GM18517 (cell line): ENCODE data around the gene MAN1C1.

Experiments used
- ATAC-seq: cut with Tn5 transposase; IDR thresholded peaks from one replicate; pipeline ENCODE4 v1.9.1; 2021; ENCODE audit warnings: mild to moderate bottlenecking, moderate library complexity; ENCODE audit not compliant: unreplicated experiment

Gene MAN1C1

DNA sequence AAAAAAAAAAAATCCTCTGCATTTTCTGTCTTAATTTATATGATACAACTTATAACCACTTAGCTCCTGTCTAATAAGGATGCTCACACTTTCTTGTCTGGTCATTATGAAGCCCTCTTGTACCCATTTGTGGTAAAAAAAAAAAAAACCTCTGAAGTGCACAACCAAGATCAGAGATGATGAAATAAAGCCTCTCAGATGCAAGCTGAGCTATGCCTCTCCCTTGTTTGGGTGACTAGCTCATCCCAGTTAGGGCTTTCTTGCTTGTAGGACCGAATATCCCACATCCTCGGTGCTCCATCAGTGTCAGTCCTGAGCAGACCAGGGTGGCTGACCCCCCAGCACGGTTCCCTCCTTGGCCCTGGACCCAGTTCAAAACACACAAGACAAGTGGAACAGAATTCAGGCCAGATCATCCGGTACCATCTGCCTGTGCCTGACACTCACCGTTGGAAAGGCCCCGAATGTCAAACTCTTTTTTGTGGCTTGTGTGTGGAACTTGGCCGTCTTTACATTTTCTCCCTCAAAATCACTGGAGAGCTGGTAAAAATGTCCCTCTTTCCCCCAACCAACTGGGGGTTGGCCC lies 177.1 kb downstream of the MAN1C1 start:
- ATAC-seq = no peak

DNA sequence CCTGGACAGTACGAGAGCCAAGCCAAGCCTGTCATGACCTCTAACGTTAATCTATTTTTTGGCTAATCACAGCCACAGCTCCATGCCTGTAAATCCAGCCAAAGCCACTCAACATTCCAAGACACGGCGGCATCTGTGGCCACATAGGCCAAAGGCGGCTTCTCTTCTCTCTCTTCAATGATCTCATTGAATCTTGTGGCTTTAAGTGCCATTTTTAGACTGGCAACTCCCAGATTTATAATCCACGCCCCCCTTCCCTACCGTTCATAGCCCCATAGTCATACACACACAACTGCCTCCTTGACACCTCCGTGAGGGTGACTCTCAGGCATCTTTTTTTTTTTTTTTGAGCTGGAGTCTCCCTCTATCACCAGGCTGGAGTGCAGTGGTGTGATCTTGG lies 177.7 kb downstream of the MAN1C1 start:
- ATAC-seq = no peak

DNA sequence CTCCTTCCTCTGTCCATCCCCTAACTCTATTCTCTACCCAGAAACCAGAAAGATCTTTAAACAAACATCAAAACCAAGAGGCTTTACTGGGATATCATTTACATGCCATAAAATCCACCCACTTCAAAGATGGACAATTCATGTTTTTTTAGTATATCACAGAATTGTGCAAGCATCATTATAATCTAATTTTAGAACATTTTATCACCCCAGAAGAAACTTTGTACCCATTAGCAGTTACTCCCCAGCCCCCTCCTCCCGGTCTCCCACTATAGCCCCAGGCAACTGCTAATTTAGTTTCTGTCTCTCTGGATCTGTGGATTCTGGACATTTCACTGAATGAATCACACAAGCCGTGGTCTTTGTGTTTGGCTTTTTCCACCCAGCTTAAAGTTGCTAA lies 178.6 kb downstream of the MAN1C1 start:
- no peak for ATAC-seq

DNA sequence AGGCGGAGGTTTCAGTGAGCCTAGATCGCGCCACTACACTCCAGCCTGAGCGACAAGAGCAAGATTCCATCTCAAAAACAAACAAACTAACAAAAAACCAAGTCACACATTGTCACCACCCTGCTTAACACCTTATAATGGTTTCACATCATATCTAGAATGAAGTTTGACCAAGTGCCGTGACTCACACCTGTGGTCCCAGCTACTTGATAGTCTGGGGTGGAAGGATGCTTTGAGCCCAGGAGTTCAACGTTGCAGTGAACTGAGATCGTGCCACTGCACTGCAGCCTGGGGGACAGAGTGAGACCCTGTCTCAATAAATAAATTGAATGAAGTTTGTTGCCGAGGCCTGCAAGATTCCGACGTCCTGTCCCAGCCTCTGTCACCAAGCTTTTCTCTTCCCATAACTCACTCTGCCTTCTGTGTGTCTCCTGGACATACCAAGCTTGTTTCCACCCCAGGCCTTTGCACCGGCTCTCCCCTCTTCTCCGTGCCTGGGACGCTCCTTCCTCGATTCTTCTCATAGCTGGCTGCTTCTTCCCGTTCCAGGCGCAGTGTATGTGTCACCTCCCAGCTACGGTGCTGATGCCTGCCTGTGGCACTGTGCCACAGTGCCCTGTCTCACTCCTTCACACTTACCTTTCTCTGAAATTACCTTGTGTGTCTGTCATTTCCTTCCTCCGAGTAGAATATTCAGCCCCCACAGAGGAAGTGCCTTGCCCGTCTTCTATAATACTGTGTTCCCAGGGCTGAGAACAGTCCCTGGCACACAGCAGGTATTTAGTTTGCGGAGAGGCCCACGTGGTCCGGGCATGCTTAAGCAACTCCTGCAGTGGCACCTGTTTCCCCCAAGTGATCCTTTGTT lies 179.6 kb downstream of the MAN1C1 start:
- ATAC-seq = no peak

DNA sequence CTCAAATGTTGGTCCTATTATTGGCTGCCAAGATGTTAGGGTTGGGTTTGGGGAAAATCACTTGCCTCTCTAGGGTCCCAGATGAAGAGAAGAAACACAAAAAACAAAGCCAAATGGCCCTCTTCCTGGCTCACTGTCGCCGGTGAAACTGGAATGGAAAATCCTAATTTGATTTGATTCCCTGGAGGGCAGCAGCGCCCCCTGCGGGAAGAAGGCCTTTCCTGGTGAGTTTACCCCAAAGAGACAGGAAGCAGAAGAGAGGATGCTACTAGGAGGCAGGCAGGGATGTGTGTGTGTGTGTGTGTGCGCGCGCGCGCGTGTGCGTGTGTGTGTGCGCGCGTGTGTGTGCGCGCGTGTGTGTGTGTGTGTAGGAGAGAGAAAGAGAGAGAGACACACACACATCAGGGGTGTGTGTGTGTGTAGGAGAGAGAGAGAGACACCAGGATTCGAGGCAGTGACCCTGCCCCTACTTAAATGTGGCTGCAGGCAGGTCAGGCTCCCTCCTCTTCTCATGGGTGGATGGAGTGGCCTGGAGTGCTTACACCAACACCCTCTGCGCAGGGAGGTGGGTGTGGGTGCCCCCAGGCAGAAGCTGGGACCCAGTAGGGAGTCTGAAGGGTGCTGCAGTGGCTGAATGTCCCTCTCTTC lies 180.3 kb downstream of the MAN1C1 start:
- no peak for ATAC-seq

DNA sequence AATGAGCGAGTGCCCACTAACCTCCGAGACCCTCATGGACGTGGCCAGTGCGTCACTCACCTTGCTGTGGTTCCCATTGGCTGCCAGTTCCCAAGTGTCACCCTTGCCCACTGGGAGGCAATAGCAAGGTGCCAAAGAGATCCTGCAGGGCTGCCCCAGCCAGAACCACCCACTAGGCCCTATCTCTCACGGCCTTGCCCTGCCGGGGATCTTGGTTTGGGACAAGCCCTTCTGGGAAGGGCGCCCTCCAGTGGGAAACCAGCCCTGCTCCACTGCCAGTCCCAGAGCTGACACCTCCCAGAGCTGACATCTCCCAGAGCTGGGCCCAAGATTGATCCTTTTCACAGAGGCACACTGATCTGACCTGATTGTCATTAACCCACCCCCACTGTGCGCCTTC lies 181.3 kb downstream of the MAN1C1 start:
- no peak for ATAC-seq

DNA sequence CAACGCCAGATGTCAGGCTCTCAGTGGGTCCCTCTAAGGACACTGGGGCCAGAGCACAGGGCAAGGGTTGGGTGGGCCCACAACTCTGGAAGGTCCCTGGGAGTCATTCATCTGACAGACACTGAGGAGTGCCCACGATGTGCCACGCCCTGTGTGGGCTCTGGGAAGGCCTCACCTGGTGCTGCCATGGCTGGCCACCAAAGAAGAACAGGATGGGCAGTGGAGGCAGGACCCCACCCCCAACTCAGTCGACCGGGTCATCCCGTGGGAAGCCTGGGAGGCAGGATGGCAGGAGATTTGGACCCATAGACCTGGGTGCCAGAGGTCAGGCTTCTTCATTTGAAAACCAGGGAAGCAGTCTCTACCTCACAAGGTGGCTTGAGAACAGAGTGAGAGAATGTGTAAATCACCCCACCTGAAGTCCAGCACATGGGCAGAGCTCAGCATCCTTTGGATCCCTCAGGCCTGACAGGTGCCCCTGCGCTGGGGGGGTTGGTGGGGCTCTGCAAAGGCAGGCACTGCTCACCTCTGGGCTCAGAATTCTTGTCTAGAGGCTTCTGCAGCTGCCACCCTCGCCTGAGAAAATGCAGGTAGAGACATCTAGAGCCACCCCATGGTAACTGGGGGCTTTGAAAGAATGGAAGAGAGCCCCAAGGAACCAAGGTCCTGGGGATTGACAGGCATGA lies 182.2 kb downstream of the MAN1C1 start:
- ATAC-seq = no peak

DNA sequence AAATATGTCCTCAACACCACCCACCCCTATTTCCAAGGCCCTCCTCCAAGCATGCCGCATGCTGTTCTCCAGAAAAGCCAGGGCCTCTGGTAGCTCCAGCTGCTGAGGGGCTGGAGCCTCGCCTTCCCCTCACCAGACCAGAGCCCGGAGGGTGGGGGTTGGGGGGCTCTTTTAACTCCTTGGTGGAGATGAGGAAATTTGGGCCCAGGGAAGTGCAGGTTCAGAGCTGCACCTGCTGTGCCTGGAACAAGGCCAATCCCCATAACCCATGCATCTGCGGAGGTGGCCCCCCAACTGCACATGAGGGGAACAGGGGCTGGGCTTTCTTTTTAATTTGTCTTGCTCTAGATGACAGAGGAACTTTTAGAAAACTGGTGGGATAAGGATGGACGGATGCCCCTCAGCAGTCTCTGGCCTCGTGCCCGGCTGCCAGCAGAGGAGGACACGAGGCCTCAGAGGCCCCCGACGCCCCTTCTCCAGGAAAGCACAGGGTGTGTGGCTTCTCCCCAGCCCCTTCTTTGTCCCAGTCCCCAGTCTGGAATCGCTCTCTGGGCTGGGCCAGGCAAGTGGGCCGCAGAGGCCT lies 182.9 kb downstream of the MAN1C1 start:
- ATAC-seq = no peak

DNA sequence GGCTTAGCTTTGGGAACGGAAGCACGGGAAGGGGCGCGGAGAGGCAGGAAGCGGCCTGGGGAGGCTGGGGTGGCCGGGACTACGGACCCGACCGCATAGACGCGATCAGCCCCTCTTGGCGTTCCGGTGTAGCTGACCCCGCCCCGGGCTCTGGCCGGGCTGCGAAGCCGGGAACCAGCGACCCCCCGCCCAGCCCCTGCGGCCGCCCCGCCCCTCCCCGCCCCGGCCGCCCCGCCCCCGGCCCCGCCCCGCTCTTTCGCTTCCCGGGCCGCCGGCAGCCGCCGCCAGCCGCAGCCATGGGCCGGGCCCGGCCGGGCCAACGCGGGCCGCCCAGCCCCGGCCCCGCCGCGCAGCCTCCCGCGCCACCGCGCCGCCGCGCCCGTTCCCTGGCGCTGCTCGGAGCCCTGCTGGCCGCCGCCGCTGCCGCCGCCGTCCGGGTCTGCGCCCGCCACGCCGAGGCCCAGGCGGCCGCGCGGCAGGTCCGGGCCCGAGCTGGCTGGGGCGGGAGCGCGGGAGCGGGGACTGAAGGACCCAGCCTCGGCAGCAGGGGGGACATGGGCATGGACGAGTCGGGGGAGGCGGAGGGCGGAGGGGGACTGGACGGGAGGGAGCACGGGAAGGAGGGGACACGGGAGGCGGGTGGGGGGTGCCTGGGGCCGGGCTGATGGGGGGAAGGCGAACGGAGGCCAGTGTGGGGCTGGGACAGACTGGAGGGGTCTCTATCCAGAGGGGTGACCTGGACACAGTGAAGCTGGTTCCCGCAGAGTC lies 183.5 kb downstream of the MAN1C1 start, which contains the start of gene SELENON:
Gene SELENON, plus strand, starts transcription at position 259 of the 768 bp plus-strand sequence. Its CDS starts 38 bp downstream, at position 297.
- no peak for ATAC-seq

DNA sequence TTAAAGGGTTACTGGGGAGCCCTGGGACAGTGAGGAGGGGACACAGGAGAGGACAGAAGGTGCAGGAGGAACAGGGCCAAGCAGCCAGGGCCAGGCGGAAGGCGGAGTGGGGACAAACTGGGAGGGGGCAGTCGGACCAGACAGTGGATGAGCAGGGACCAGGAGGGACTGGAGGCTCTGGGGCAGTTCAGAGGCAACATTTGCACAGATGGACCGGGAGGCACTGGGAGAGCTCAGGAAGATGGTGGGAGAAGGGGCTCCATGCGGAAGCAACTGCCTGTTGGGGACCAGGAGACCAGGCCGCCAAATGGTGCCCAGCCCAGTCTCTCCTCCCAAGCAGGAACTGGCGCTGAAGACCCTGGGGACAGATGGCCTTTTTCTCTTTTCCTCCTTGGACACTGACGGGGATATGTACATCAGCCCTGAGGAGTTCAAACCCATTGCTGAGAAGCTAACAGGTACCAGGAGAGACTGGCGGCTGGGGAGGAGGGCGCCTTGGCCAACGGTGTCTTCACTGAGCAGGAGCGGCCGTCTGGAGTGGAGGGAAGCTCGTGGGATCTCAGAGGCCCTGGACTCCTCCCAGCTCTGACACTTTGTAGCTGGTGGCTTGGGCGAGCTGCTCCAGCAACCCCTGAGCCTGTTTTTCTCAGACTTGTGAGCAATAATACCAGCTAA lies 184.2 kb downstream of the MAN1C1 start:
- no peak for ATAC-seq

DNA sequence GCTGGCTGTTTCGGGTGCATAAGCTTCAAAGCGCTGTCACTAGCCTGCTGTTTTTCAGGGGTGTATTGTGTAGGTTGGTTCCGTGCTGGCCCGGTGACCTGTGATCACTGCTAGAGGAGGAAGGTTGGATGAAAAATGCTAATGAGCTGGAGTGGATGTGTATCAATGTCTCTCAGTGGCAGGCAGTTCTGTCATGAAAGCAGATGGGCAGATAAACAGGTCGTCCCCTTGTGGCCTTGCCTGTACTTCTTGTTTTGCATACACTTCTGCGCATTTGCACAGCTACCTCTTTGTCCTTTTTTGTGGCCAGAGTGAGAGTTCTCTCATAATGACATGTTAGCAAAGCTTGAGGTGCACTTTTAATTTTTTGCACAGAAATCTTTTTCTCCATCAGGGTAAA lies 186.3 kb downstream of the MAN1C1 start:
- no peak for ATAC-seq

DNA sequence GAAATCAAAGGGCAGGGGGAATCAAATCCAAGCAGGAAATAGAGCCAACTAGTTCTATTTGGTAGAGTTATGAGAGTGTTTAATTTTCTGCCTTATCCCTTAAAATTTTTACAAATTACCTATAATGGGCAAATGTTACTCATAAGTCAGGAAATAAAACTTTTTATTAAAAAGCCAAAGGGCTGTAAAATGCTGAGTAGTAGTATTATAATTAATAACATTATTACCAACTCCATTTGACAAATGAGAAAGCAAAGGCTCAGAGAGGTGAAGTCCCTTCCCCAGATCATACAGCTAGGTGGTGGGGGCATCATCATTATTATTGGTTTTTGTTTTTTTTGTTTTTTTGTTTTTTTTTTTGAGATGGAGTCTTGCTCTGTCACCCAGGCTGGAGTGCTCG lies 186.8 kb downstream of the MAN1C1 start:
- ATAC-seq = no peak

DNA sequence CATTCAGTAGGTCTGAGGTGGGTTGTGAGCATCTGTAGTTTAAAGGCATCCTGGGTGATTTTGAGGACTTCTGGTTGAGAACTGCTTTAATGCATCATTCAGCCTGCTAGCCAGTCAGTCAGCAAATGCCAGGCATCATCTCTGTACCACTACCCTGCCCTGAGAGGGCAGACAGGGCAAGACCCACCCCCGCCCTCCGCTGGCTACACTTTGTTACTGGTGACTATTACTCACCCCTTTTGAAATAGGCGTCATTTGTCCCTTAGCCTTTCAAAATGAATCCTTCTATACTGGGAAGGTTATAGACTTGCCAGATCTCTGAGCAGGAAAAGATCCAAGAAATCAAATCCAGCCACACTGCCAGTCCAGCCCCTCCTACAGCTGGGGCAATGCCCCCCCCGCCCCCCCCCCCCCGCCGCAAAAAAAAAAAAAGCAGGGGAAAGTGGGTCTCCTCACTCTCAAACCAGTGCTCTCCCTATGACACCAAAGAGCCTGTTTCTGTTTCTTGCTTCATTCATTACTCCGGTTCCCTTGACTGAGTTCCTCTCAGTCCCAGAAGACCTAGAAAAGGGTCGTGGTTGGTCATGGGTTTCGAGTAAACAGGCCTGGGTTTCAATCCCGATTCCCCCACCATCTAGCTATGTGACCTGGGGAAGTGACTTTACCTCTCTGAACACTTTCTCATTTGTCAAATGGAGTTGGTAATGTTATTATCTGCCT lies 187.8 kb downstream of the MAN1C1 start:
- no peak for ATAC-seq

DNA sequence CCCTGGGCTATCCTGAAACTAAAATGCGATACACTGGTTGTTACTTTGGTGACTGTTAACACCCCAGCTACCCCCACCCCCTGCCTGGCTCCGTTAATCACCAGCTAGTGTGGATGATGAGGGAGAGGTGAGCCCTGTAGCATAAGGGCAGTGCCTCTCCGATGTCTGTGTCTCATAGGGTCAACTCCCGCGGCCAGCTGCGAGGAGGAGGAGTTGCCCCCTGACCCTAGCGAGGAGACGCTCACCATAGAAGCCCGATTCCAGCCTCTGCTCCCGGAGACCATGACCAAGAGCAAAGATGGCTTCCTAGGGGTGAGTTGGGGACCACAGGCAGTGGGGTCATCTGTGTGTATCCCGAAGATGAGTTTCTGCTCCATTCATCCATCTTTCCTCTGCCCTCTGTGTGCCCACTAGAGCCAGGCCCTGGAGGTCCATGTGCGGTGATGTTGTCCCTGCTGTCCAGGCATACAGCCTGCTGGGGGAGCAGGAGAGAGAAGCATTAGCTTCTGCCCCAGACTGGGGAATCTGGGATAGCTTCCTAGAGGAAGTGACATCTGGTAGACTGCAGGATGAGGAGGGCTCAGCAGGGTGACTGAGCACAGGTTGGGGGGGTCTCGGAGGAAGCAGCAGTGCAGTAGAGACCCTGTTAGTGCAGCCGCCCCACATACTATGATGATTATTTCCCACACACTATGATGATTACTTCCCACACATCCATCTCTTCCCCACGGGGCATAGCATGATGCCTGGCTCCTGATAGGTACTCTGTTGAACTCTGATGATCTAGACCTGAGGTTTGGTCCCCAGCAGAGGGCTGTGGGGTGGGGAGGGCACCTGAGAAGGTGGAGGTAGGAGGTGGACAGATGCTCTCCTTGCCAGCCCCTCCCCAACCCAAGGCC lies 188.6 kb downstream of the MAN1C1 start:
- no peak for ATAC-seq

DNA sequence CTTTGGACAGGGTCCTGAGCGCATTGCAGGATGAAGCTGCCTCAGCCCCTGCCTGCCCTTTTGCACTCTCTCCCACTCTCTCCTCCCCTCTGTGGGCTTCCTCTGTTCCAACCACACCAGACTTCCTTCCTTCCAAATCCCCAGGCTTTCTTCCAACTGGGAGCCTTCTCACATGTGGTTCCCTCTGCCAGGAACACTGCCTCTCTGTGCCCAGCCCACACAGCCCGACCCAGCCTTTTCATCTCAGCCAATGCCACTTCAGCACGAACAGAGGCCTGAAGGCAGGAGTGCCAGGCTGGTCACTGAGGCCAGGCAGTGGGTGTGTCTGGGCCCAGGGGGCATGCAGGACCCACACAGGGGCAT lies 189.3 kb downstream of the MAN1C1 start:
- ATAC-seq = no peak

DNA sequence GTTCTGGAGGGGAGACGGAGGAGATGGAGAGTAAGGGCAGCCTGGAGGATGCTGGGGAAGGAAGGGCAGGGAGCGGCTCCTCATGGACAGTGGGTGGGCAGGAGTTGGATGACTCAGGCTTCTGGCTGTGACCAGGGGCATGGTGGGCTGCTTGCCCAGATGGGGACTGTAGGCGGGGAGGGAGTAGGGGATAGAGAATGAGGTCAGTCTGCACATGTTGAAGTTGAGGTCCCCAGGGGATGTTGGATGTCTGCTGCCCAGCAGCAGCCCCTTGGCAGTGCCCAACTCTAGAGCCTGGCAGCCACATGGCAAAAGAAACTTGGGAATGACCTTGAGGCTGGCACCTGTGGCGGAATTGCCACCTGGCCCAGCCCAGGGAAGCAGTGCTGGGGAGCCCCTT lies 189.8 kb downstream of the MAN1C1 start:
- ATAC-seq = no peak

DNA sequence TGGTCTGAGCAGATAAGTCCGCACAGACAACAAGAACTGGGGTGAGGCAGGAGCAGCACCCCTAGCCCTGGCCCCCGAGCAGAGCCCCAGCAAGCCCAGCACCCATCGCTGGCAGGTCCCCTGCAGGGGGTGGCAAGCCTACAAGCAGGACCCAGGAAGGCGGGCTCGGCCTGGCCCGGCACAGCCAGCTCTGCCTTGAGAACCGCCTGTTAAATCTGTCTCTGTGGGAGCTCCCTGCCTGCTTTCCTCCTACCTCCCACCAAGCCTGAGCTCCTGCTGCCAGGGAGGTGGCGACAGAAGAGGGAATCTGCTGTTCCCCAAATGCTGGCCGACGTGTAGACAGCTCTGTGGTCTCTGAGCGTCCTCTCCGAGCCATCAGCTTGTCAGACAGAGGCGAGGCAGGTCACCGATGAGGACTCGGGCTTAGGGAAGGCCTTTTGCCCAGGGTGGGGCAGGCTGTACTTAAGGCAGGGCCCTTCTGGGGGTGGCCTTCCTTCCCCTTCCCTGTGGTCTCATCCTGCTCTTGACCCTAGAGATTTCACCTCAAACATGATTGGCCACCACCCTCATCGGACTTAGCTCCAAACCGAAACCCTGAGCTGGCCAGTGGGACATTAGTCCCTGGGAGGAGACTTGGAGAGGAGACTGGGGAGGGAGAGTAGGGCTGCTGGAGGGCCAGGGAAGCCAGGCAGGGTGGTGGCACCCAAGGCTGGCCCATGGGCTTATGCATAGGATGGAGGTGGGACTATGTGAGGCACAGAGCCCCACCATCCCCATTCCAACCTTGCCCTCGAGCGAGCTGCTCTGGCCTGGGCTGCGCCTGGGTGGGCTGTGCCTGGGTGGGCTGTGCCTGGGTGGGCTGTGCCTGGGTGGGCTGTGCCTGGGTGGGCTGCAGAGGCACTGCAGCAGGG lies 191.1 kb downstream of the MAN1C1 start:
- no peak for ATAC-seq
